Fibroblast of villous mesenchyme (primary cell): ENCODE results near the gene P2RY8. TPM values are rescaled to one million over a fixed set of nuclear protein-coding genes. Genes with fewer than 3 reads are reported as not detected.

Experiments
- DNase-seq: peaks from one replicate; pipeline ENCODE4 v3.0.0-alpha.2; 2010; ENCODE audit warnings: low read depth
- H3K4me3 ChIP-seq: 2 replicates; pipeline ENCODE4 v1.5.1; 2011; ENCODE audit warnings: low read depth, mild to moderate bottlenecking, low read length
- CTCF ChIP-seq: IDR thresholded peaks from 2 replicates; pipeline ENCODE4 v1.5.1; 2012; ENCODE audit warnings: low read depth, mild to moderate bottlenecking, low read length; ENCODE audit not compliant: insufficient read depth
- total RNA-seq: library from RNA; depleted of rRNA; stranded (reverse); fragments of >200 nt; gene quantifications from 2 replicates; pipeline ENCODE4 v1.2.3, GENCODE V29; 2012

The P2RY8 gene
- total RNA-seq, 1 donor: not detected

- no peak for TF ChIP-seq CTCF
- no peak for DNase-seq
- H3K4me3 ChIP-seq: no peak overlapping the region
These were observed 7.7 kb downstream of the P2RY8 start for GRCh38 chrX:1529328-1529727.

GRCh38 chrX:1528884-1529203 is 8.1 kb downstream of the P2RY8 start:
- DNase-seq: no peak
- TF ChIP-seq CTCF: no peak
- no peak overlapping the region for H3K4me3 ChIP-seq

- DNase-seq: no peak
- TF ChIP-seq CTCF: no peak
- H3K4me3 ChIP-seq: no peak overlapping the region
These were observed 8.7 kb downstream of the P2RY8 start for GRCh38 chrX:1528186-1528883.

- DNase-seq: no peak
- H3K4me3 ChIP-seq: no peak overlapping the region
- TF ChIP-seq CTCF: no peak
These were observed 9.5 kb downstream of the P2RY8 start for GRCh38 chrX:1527457-1527856.

- no peak for TF ChIP-seq CTCF
- no peak for DNase-seq
- H3K4me3 ChIP-seq: no peak overlapping the region
These were observed 10.4 kb downstream of the P2RY8 start for GRCh38 chrX:1526565-1526964.

GRCh38 chrX:1525583-1526355 is 11.2 kb downstream of the P2RY8 start:
- H3K4me3 ChIP-seq: no peak overlapping the region
- DNase-seq: no peak
- TF ChIP-seq CTCF: no peak
